HG03139 (cell line): ENCODE results near the gene TMEM229A.
"Not testable (repeated sequence)": the region's sequence is repeated elsewhere in the genome, so short reads cannot be mapped to it uniquely, and the experiment has no call there.

ENCODE experiments used
- ATAC-seq: cut with Tn5 transposase; IDR thresholded peaks from one replicate; pipeline ENCODE4 v1.9.1; 2021; ENCODE audit not compliant: unreplicated experiment

Gene TMEM229A

DNA sequence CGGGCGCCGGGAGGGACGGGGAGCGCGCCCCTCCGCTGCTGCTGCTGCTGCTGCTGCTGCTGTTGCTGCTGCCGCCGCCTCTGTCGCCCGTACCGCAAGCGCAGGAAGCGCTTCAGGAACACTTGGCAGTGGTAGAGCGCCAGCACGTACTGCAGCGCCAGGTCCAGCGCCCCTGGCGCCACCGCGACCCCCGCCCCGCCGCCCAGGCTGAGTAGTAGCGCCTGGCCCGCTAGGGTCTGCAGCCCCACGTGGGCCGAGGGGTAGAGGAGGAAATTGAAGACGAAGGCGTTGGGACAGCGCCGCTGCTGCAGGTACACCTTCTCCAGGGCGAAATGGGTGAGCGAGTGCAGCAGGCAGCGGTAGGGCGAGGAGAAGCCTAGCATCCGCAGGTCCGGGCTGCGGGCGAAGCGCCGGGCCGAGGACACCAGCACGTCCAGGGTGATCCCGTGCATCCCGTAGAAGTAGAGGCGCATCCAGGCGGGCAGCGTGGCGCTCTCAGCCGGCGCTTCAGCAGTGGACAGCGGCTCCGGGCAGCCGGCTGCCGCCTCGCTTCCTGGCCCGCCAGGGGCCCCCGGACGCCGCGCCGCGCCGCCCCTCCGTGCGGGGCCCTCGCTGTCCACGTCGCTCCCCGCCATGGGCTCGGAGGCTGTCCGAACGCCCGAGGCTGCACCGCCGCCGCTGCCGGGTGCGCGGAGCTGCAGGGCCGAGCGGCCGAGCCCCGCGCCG, at the start of gene TMEM229A:
TMEM229A (minus strand) TSS at position 699 of the 726 bp plus-strand sequence; CDS start at position 635, 64 bp downstream.
- no peak for ATAC-seq

DNA sequence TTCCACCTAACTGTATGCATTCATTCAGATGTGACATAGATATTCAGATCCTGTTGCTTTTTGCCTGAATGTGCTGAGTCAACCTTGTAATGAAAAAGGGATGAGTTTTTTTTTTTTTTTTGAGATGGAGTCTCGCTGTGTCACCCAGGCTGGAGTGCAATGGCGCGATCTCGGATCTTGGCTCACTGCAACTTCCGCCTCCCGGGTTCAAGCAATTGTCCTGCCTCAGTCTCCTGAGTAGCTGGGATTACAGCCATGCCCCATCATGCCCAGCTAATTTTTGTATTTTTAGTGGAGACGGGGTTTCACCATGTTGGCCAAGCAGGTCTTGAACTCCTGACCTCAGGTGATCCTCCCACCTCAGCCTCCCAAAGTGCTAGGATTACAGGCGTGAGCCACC, 49.4 kb upstream of the TMEM229A start:
- not testable (repeated sequence) for ATAC-seq

DNA sequence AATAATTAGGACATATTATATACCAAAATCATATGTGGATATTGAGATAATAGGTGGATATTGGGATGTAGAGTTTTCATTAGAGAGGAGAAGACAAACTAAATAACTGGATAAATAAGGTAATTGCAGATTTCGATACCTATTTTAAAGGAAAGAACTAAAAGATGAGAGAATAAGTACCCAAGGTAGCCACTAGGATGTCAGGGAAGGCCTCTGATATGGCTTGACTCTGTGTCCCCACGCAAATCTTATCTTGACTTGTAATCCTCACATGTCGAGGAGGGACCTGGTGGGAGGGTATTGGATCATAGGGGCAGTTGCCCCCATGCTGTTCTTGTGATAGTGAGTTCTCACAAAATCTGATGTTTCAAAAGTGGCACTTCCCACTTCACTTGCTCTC, 44.7 kb upstream of the TMEM229A start:
- ATAC-seq, result no peak

DNA sequence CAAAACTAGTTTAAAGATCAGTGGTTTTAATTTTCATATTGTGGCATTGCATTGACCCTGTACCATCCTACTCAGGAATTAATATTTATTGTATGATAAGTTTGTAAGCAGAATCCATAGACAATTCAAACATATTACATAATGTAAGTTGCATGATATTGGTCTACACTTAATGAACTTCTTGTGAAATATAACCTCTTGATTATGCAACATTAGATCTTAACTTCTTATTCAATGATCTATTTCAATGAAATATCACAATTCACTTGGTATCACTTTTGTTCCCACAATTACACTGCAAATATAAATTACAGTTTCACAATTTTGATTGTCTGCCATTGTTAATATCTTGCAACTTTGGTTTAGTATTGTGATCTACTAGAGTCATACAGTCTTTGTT, 44.0 kb upstream of the TMEM229A start:
- no peak for ATAC-seq

DNA sequence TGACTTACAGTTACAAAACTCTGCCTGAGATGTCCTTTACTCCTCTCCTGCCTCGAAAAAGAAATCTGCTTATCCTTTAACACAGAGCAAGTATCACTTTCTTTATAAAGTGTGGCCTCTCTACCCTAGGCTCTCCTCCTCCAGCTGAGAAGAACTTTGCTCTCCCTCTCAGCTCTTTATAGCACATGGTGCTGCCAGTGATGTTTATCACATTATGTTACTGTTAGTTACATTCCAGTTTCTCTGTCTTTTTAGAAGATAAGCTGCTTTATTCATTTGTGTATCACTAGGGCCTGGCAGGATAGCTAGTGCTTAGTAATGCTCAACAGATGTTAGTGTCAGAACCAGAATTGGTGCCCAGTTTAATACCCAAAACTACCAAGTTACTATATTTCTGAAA, 41.1 kb upstream of the TMEM229A start:
- no peak for ATAC-seq

DNA sequence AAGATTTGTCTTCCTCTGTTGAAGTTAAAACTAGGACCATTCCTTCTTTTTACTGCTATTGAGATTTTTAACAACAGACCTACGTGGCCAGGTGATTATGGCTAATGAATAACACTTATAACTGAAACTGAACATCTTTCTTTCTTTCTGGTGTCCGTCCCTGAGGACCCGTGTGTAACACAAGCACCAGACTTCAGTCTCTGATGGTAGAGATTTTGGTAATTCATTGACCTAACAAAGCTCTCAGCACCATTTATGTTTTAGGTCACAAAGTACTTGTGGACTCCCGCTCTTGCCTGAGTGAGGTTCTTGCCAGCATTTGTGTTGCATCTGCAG, 40.4 kb upstream of the TMEM229A start:
- ATAC-seq, result no peak

DNA sequence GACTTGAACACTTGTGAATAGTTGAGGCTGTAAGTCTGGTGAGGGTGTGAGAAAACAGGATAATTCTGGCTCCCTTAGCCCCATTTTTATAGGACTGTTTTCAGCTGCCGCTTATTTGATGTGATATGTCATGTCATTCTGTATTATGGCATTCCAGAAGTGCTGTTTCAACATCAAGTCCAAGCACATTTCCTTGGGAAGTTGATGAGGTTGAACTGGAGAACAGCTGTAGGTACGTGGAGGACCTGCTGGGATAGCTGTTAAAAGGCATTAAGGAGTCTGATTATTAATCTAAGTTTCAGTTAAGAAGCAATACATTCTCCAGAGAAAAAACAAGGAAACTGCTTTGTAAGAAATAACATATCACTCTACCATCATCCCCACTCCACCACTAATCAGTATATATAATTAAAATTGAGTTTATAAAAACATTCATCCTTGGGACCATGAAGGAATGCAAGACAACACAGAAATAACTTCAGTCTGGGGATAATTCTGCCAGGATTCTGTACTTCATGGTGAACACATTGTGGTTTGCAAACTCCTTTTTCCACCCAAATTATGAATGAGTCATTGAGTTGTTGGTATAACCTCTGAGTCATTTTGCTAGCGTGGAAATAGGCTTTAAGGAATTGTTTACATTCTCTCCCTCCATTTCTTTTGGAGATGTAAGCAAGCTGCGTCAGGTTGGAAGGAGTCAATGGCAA, 39.9 kb upstream of the TMEM229A start:
- ATAC-seq, result no peak

DNA sequence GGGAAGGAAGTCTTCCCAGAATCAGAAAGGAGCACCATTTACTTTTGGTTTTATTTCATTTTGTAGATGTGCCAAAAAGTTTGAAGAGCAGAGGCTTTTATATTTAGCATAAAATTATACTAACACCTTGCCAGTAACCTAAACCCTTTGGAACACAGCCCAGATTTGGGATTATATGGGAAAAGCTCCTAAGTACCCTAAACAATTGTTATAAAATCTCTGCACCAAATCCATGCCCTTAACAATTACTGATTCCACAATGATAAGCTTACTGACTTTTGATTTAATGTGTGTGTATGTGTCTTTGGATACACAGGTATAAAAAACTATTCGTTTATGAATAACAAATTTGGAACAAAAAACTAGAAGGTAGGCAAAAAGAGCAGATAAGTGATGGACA, 39.0 kb upstream of the TMEM229A start:
- no peak for ATAC-seq

DNA sequence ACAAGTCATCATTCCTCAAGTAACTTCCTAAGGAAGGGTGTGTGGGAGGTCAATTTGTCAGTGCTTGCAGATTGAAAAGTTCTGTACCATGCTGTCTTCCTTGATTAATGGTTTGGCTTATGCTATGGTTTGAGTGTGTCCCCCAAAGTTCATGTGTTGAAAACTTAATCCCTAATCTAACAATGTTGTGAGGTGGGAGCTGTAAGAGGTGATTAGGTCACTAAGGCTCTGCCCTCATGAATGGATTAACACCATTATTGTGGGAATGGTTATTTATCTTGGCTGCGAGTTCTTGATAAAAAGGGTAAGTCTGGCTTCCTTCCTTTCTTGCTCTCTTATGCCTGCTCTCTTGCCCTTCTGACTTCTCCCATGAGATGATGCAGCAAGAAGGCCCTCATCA, 29.3 kb upstream of the TMEM229A start:
- no peak for ATAC-seq

DNA sequence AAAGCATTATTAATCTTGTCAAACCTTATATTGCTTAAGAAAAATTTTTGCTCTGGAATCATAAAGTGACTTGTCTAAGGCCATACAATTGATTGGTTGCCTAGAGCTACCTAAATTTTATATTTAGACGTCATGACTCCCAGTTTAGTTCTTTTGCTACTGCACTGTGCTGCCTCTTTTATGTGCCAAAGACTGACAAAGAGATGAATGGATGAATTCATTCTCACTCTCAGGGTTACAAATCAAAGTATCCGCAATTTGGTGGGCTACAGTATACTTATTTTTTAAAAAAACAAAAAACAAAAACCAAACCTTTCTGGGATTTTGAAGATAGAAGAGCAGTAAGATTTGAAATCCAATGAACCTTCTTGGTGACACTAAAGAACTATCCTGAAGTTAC, 27.7 kb upstream of the TMEM229A start:
- ATAC-seq, result no peak

DNA sequence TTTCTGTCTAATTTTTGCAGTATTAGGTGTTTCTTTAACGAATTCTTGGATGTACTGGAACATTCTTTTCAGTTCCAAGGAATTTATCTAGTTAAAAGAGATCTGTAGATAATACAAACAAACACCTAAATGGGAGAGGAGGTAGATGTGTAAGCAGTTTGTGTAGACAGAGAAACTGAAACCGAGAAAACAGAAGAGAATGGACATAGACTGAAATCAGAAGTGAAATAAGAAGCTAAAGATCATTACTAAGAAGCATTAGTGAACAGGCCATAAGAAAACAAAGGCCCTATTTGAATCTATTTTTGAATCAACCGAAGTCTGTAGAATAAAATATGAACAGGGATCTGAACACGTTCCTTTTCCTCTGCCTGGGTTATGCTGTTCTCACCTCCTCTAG, 26.5 kb upstream of the TMEM229A start:
- peak; percentile 99 for ATAC-seq

DNA sequence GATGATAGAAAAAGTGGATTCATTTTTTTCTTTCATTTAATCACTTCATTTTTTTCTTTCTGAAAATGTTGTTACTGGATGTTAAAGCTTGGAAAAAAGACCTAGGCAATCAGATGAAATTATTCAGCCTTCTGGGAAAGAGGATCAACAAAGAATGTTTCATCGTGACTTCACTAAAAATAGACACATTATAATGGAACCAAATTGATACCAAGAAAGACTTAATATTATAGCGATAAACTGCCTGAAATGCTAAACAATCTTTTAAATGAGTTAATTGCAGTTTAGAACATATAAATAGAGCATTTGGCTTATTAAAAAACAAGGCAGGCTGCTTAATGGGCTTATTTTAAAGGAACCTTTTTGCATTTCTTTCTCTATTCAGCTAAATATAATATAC, 25.6 kb upstream of the TMEM229A start:
- ATAC-seq, result no peak

DNA sequence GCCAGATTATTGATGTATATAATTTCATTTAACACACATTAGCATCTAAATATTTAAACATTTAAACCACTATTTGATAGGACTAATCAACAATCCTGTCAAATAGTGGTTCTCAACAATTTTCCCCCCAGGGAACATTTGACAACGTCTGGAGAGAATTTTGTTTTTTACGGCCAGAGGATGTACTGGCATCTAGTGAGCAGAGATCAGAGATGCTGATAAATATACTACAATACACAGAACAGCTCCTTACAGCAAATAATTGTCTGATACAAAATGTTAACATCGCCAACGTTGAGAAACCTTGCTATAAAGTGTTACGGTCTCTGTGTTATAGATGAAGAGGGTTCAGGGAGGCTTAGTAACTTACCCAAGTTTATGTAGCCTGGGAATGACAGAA, 25.0 kb upstream of the TMEM229A start:
- ATAC-seq, result no peak

DNA sequence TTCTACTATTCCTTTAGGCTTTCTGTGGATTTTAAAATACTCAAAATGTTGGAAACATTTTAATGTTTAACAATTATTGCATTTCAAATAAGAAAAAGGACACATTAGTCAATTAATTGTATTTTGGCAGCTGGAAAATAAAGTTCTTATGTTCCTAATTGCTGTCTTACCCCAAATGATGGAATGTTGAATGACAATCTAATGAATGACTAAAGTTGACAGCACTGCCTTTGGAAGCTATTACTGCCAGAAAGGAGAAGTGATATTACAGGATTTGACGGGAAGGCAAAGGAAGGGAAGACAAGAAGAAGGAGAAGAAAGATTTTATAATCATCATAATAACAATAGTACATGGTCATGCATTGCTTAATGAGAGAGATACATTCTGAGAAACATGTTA, 23.4 kb upstream of the TMEM229A start:
- no peak for ATAC-seq

DNA sequence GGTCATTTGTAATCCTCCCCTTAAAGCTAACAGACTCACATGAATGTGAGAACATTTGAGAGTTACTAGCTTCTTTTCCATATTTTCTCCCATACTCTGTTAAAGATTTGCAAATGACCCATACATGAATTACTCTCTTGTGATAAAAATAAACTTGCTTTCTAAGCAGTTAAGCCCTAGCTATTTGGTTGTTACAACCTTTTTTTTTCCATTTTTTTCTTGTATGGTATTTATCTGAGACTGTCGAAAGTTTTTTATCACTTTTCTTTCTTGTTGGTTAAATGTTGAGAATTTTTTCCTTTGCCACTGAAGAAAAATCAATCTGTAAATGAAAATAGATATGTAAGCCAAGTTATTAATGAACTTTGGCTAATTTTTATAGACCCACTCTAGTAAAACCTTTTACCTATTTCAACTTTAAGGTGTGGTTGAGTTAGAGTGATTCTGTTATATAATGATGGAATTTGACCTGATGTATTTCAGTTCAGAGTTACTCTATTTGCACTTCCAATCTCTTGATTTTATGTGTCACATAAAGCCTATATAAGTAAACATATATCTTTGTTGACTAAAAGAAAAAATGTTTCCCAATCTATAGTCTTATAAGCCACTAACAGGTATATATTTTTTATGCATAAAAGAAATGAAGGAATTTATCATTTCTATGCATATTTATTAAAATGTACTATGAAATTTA, 19.0 kb upstream of the TMEM229A start:
- no peak for ATAC-seq

DNA sequence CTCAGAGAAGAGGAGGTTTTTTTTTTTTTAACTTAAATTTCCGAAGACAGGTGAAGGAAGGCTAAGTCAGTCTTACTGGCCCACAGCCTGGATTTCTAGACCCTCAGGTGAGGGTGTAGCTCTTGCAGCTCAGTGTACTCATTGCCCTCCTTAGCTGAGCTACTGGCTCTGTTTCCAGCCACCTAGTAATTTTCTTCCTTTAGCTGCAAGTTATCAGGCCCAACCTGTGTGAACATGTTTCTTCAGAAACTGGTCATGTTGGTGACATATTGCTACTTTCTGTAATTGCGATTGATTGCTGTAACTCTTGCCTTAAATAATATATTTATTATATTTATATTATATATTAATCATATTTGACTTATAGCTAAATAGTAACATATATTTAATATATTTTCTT, 10.0 kb upstream of the TMEM229A start:
- ATAC-seq, result no peak

DNA sequence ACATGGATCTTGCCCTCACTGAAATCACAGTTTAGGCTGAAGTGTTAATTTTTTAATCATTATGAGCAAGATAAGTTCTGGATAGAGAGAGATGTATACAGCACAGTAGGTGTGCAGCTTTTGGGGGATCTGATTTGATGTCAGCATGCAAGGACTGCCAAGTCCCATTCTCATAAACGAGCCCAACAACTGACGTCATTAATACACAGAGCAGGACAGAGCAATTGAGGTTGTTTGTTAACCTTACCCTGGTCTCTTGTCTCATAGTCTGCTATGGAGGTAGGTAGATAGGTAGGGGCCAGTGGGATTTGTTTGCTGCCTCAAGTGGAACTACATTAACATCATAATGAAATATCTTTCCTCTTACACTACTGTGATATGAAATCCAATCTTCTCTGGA, 8.6 kb upstream of the TMEM229A start:
- ATAC-seq, result no peak

DNA sequence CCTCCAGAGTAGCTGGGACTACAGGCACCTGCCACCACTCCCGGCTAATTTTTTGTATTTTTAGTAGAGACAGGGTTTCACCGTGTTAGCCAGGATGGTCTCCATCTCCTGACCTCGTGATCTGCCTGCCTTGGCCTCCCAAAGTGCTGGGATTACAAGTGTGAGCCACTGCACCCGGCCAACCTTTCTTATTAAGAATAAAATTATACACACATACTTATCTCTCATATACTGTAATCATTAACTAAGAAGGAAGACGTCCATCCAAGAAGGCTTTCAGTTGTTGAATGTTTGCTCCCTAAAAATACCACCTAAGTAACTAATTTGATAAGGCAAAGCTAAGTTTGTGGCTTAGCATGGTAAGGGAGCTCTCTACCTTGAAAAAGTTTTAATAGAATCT, 5.0 kb upstream of the TMEM229A start:
- ATAC-seq, result not testable (repeated sequence)

DNA sequence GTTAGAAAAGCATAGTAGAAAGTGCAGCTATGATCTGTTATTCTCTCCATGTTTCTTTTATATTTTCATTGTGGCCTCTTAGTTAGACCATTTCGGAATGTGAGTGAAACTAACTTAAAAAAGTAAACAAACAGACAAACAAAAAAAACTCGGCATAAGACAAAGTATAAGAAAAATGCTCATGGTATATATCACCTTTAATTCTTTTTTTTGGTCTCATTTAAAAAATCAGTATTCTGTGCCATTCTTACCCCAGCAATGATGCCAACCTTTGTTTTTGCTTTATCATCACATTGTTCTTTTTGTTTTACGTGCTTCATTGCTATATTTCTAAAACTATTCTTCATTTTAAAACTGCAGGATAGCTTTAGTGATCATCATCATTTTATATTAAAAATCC, 2.8 kb upstream of the TMEM229A start:
- no peak for ATAC-seq

DNA sequence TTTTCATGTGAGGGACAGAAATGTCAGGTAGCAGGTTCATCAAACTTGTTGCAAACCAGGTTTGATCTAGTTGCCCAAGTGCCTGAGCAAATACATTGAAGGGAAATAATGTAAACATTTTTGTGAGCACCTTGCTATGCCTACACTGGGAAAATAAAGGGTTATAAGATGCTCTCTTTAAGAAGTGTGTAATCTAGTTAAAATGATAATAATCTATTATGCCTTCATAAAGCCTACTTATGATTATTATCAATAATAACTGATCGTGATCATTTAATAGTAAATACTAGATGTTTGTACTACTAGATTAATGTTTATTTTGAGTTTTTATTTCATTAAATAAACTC, 1.9 kb upstream of the TMEM229A start:
- no peak for ATAC-seq

DNA sequence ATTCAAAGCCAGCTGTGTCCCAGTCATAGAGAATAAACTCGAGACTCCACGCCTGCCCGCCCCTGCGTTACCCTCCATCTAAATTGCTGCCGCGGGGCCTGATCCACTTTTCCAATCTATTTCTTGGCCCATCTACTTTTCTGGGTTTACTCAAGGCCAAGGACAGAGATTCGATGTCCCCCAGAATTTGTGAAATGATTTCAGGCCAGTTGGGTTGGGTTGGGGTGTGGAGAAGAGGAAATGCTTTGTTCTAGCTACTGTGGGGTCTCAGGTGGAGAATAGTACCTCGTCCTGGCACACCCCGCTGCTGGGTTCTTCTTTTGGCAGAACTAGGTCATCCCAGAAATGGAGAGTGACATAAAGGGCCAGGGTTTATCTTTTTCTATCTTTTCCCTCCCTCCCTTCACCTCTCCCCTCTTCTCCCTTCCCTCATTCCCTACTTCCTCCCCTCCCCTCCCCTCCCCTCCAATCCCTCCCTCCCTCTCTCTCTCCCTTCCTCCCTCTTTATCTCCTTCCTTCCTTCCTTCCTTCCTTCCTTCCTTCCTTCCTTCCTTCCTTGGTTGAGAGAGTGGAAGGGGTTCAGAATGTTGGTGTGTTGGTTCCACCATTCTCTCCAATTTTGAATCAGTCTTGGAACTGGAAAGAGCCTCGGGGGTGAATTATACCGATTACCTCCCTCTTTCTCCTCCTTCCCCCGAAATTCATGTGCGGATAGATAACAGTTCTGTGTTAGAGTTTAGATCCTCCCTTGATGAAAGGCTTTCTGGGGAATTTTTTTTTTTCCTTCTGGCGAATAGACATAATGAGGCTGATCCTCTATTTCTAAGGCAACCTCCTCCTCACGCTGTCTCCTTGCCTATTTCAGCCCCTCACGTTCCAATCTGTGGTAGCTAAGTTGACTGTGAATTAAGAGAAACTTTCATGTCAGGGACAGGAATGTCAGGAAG, 1.2 kb upstream of the TMEM229A start:
- ATAC-seq, result no peak
